ENCODE measurements around the gene ATP2B3. TPM values are rescaled to one million over a fixed set of nuclear protein-coding genes. Genes with fewer than 3 reads are reported as not detected.

Gene ATP2B3
- total and polyA plus RNA-seq, 9 of the 15 experiments (the other 6 are each of a cell fraction or from before 2014, with no cell fraction given) = 0.04 TPM; not detected in 8

GRCh38 chrX:153598541-153599191 is 81.2 kb downstream of the ATP2B3 start, which contains the start of gene CCNQ (continued):
- TF ChIP-seq ZBTB11 (CRISPR knock-in tag; IDR thresholded peaks at IDR 0.05) = no peak
- no peak for TF ChIP-seq THRAP3 (IDR thresholded peaks at IDR 0.05; ENCODE audit: borderline replicate concordance)
- TF ChIP-seq CAMTA2 (CRISPR knock-in tag; conservative IDR thresholded peaks at IDR 0.05) = no peak
- no peak for TF ChIP-seq CBFA2T2 (conservative IDR thresholded peaks at IDR 0.05)
- TF ChIP-seq IRF2 (CRISPR knock-in tag; IDR thresholded peaks at IDR 0.05) = no peak
- no peak for TF ChIP-seq ZNF696 (CRISPR knock-in tag; conservative IDR thresholded peaks at IDR 0.05)
- peak in 1 of 2 experiments; percentile 82; a peak in 2 of 4 replicates for TF ChIP-seq ZNF639 (CRISPR knock-in tag; conservative IDR thresholded peaks at IDR 0.05 in 1 of 2, IDR thresholded peaks at IDR 0.05 in 1 of 2)
- TF ChIP-seq PML (IDR thresholded peaks at IDR 0.05; ENCODE audit: low read length) = no peak
- TF ChIP-seq, protein P1, sequence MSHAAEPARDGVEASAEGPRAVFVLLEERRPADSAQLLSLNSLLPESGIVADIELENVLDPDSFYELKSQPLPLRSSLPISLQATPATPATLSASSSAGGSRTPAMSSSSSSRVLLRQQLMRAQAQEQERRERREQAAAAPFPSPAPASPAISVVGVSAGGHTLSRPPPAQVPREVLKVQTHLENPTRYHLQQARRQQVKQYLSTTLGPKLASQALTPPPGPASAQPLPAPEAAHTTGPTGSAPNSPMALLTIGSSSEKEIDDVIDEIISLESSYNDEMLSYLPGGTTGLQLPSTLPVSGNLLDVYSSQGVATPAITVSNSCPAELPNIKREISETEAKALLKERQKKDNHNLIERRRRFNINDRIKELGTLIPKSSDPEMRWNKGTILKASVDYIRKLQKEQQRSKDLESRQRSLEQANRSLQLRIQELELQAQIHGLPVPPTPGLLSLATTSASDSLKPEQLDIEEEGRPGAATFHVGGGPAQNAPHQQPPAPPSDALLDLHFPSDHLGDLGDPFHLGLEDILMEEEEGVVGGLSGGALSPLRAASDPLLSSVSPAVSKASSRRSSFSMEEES (CRISPR knock-in tag; IDR thresholded peaks at IDR 0.05) = no peak
- TF ChIP-seq, protein P2, sequence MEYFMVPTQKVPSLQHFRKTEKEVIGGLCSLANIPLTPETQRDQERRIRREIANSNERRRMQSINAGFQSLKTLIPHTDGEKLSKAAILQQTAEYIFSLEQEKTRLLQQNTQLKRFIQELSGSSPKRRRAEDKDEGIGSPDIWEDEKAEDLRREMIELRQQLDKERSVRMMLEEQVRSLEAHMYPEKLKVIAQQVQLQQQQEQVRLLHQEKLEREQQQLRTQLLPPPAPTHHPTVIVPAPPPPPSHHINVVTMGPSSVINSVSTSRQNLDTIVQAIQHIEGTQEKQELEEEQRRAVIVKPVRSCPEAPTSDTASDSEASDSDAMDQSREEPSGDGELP (CRISPR knock-in tag; IDR thresholded peaks at IDR 0.05; ENCODE audit: borderline replicate concordance) = no peak
- no peak for TF ChIP-seq NEUROD1 (IDR thresholded peaks at IDR 0.05; ENCODE audit: borderline replicate concordance, low read depth, low read length, partially characterized antibody)
- TF ChIP-seq ZFPM2 (CRISPR knock-in tag; IDR thresholded peaks at IDR 0.05) = no peak
- no peak for TF ChIP-seq NCOA6 (IDR thresholded peaks at IDR 0.05)
- peak; percentile 54 for TF ChIP-seq SAP30 (IDR thresholded peaks at IDR 0.05; ENCODE audit: borderline replicate concordance, insufficient read depth, low read depth, low read length, poor library complexity, severe bottlenecking)
- TF ChIP-seq RBM34 (IDR thresholded peaks at IDR 0.05; ENCODE audit: borderline replicate concordance, insufficient read depth, low read length) = no peak
- no peak for TF ChIP-seq NFYB (IDR thresholded peaks at IDR 0.05; ENCODE audit: extremely low read depth, insufficient read length)
- no peak for TF ChIP-seq YBX1 (IDR thresholded peaks at IDR 0.05)
- peak; percentile 37 for TF ChIP-seq TAF1 (IDR thresholded peaks at IDR 0.05; ENCODE audit: control insufficient read depth, extremely low read depth, insufficient read depth, low read length, severe bottlenecking)
- no peak for TF ChIP-seq NFATC3 (IDR thresholded peaks at IDR 0.05)
- TF ChIP-seq STAT5A (IDR thresholded peaks at IDR 0.05; ENCODE audit: borderline replicate concordance, low read length) = no peak

Data from K562 (cell line).